ENCODE data around the gene PSME2.

- TF ChIP-seq HOXB5 (CRISPR knock-in tag; IDR thresholded peaks at IDR 0.05): no peak
- no peak for TF ChIP-seq KDM1A (IDR thresholded peaks at IDR 0.05; ENCODE audit: low read depth)
- no peak for TF ChIP-seq CTCF (IDR thresholded peaks at IDR 0.05)
- no peak for TF ChIP-seq FOSL2 (IDR thresholded peaks at IDR 0.05)
- no peak for TF ChIP-seq FOSL2 (CRISPR knock-in tag; IDR thresholded peaks at IDR 0.05)
- TF ChIP-seq MAX (IDR thresholded peaks at IDR 0.05): no peak
- no peak for TF ChIP-seq ELK1 (IDR thresholded peaks at IDR 0.05; ENCODE audit: low read depth, low read length)
- TF ChIP-seq POLR2A (IDR thresholded peaks at IDR 0.05; ENCODE audit: low read length): no peak
- TF ChIP-seq JUNB (IDR thresholded peaks at IDR 0.05): no peak
- TF ChIP-seq REST (IDR thresholded peaks at IDR 0.05): no peak
- TF ChIP-seq MAFK (IDR thresholded peaks at IDR 0.05; ENCODE audit: partially characterized antibody): no peak
- TF ChIP-seq RFX5 (IDR thresholded peaks at IDR 0.05): no peak
- TF ChIP-seq HDAC2 (IDR thresholded peaks at IDR 0.05): no peak
- no peak for TF ChIP-seq HOXB13 (CRISPR knock-in tag; IDR thresholded peaks at IDR 0.05; ENCODE audit: low read depth)
These were observed 33.0 kb upstream of the PSME2 start for GRCh38 chr14:24179294-24179960.
